Muscle of back (tissue), 13 donors: ENCODE data around the gene PRSS16. TPM values are rescaled to one million over a fixed set of nuclear protein-coding genes. Genes with fewer than 3 reads are reported as not detected.
"Not testable (repeated sequence)": the region's sequence is repeated elsewhere in the genome, so short reads cannot be mapped to it uniquely, and the experiment has no call there.

Experiments used
- DNase-seq, 3 donors: peaks; one replicate each; pipeline versions ENCODE4 v3.0.0 to v3.0.0-alpha.2; 2013
- long read RNA-seq, 9 donors: transcript quantifications; one replicate each; lab custom pipeline, GENCODE V29; 2026
- polyA plus RNA-seq, 10 donors: library from polyadenylated mRNA; unstranded; fragments of 120-200 nt; gene quantifications; one replicate each; pipeline ENCODE4 v1.2.1, GENCODE V29; 2013; ENCODE audit not compliant: insufficient read length in 10 of 10

The PRSS16 gene
- polyA plus RNA-seq: 1 to 10 TPM in 1 of 10 donors, under 1 TPM in 7, not detected in 2; 0.08 to 2.2 (median 0.31) TPM
- long read RNA-seq, donor 1: 0 reads
- long read RNA-seq, donor 2: 0 reads
- long read RNA-seq, donor 3: 0 reads
- long read RNA-seq, donor 4: 0 reads
- long read RNA-seq, donor 5: 0 reads
- long read RNA-seq, donor 6: 0 reads
- long read RNA-seq, donor 7: 0 reads
- long read RNA-seq, donor 8: 0 reads
- long read RNA-seq, donor 9, partial matches to known transcripts: 0 of 1 reads
- long read RNA-seq, donor 9, other reads (novel, unspliced or antisense): 0 of 1 reads

DNA sequence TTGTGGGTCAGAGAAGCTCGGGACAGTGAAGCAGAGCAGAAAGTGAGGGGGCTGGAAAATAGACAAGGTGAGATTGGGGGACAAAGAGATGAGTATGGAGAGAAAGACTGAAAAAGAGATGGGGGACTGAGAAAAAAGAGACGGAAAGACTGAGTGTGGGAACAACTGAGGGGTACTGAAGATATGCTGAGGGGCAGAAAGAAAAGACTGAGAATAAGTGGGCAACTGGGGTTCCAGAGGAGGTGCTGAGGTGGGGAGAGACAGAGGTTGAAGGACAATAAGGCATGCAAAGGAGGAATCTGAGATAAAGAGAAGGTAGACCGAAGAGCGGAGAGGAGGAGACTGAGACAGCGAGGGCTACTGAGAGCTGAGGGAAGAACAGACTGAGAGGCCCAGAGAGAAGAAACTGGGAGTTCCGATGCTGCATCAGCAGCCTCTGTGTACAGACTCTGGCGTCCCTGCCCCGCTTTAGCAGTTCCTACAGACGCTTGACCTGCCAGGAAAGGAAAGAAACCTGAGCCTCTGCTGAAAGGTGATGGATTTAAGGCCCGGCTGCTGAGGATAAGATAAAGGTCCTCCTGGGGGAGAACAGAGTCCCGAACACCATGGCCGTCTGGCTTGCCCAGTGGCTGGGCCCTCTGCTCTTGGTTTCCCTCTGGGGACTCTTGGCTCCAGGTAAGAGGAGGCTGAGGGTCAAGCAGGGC, at the start of gene PRSS16:
TSS of gene PRSS16 (plus strand) at position 569 of the 704 bp plus-strand sequence. CDS start at position 606, 37 bp downstream.
- no peak for DNase-seq

DNA sequence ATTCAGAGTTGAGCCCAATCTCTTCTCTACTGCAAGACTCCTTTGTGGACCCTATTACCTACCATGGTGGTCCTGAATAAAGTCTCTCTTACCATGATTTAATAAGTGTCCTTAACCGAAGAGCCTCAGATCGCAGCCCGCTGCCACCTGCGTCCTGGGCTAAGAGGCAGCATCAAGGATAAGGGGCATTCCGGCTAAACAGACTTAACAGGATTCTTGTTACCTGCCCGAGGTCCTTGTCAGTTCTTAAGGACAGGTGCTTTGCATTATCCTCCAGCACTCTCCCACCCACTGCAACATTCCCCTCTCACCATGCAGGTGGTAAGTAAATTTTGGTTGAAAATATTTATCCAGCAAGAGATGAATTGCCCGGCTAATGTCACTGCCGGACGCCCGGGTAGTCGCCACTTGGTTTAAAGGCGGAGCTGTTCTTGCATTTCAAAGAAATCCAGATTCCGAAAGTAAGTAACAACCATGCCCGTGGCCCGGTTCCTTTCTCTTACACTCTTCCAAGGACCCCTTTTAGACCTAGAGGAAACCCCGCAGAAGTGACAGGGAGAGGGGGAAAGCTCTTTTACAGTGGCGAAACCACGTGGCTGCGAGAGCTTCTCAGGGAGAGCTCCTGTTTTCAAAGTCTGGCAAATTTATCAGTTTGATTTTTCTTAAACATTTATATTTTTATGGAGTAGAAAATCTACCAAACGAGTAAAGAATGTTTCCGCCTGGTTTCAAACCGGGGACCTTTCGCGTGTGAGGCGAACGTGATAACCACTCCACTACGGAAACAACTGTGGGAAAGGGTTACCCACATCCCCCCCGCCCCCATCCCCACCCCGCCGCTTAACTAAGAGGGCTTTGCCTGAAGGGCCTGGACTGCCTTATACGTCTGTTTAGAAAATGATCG, 41.9 kb upstream of the PRSS16 start:
- no peak for DNase-seq

DNA sequence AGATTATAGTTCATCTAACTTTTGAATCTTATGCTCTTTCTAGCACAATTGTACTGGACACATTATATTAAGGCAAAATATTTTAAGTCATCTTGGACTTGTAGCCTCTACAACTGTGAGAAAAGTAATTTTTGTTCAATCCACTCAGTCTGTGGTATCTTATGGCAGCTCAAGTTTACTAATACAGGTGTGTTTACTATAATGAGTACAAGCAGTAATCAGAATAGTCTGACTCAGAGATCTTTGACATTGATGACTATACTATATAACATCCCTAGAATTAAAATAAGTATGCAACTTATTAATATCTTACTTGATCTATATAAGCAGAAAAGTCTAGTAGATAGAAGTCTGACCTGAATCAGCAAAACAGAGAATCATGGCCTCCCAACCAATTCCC, 40.7 kb upstream of the PRSS16 start:
- DNase-seq: no peak

- DNase-seq: no peak
Observed at GRCh38 chr6:27208042-27208441, 39.5 kb upstream of the PRSS16 start.

DNA sequence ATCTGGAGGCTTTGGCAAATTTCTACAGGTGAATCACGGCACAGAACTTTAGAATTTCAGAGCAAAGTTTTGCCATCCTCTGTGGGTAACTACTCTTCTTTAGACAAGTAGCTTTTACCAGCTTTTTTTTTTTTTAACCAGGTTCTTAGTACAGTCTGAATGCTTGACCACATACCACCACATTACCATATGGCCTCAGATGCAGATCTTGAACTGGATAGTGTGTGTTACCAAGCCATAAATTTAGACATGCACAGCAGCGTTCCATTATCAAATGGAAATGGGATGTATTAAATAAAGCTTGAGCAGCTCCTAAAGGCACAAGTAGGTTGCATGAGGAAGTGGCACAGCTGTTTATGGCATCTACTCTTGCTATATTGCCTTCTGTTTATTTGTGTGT, 38.3 kb upstream of the PRSS16 start:
- no peak for DNase-seq

DNA sequence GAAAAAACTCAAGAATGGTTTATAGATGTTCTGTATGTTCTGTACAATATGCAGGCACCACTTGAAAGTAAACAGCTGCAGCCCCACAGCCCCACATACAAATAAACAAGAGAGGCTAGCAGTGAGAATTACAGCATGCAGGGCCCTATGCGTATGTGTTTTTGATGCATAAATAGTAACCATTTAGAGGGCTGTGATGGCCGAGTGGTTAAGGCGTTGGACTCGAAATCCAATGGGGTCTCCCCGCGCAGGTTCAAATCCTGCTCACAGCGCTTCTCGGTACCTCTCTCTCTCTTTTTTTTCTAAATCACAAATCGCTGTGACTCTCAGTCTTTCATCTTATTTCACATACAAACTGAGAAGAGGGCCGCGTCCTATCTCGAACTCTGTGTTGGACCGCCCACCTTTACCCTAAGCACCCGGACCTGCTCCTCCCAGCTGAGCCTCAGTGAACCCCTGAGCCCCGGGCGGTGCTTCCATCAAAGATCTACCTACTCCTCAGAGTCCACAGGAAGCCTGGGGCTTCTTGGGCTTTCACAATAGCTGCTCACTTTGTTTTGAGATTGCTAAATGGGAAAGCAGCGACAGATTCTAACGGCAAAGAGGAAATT, 37.7 kb upstream of the PRSS16 start:
- no peak for DNase-seq

DNA sequence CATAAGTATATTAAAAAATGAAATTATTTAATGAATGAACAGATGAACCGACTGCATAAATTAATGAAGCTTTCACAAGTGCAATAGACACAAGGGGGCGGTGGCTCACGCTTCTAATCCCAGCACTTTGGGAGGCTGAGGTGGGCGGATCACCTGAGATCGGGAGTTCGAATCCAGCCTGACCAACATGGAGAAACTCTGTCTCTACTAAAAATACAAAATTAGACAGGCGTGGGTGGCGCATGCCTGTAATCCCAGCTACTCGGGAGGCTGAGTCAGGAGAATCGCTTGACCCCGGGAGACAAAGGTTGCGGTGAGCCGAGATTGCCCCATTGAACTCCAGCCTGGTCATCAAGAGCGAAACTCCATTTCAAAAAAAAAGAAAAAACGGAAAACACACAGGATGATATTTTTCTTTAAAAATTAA, 34.4 kb upstream of the PRSS16 start:
- DNase-seq: not testable (repeated sequence)

GRCh38 chr6:27213544-27214125, 33.9 kb upstream of the PRSS16 start:
- DNase-seq: no peak

GRCh38 chr6:27214126-27214601, 33.3 kb upstream of the PRSS16 start:
- no peak for DNase-seq

DNA sequence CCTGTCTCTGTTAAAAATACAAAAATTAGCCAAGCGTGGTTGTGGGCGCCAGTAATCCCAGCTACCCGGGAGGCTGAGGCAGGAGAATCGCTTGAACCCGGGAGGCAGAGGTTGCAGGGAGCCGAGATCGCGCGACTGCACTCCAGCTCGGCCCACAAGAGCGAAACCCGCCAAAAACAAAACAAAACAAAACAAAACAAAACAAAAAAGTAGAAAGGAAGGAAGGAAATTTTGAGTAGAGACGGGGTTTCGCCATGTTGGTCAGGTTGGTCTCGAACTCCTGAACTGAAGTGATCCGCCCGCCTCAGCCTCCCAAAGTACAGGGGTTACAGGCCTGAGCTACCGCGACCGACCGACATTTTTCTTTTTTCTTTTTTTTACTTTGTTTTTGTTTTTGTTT, 30.6 kb upstream of the PRSS16 start:
- no peak for DNase-seq

- not testable (repeated sequence) for DNase-seq
Observed at GRCh38 chr6:27222971-27223370, 24.5 kb upstream of the PRSS16 start.

DNA sequence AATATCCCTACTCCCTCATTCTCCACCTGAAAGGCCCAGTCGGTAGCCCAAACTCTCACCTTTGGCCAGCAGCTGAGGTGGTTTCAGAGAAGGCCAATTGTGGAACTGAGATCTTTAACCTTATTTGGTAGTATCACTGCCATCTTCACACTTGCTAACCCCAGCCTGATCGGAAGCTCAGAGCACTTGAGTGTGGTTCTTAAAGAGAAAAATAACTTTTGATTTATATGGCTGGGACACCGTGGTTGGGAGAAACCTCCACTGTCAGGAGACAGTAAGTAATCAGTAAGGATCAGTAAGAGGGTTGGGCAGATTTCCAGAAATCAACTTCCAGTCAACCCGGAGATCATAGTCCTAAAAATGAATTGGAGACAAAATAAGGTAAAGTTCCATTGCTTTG, 22.8 kb upstream of the PRSS16 start:
- DNase-seq: no peak

- no peak for DNase-seq
Observed at GRCh38 chr6:27228963-27229477, 18.5 kb upstream of the PRSS16 start.

DNA sequence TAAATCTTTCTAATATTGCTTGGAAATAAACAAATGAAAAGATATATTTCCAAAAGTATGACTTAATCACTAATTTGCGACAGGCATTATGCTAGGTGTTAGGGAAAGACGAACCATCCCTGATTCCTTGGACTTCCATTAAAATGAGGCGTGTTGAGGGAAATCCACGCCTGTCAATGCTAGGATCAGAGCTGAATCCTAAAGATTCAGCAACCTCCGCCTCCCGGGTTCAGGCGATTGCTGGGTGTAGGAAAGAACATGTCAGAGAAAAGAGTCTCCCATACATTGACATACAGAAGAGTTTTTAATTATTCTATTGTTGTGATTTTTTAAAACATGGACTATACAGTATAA, 16.8 kb upstream of the PRSS16 start:
- DNase-seq: no peak

GRCh38 chr6:27234576-27234975, 12.9 kb upstream of the PRSS16 start:
- DNase-seq: no peak

- DNase-seq: peak in 1 of 3 donors; percentile 12
Observed at GRCh38 chr6:27237089-27237803, 10.3 kb upstream of the PRSS16 start.

- peak in 1 of 3 donors; percentile 30 for DNase-seq
Observed at GRCh38 chr6:27238010-27238983, 9.2 kb upstream of the PRSS16 start.

DNA sequence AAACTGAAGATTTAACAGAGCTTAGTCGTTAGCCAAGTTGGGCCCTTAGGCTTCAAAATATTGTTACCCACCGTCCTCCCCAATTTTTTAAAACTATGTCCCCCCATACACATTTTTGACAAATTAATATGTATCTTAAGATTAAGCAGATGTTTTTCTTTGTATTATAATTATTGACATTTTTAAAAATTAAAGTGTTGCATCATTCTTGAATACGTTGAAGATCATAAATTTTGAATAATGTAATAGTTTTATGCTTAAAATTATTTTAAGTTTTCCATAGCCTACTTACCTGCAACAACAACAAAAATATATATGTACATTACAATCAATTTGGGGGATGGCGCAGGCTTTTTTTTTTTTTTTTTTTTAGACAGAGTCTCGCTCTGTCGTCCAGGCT, 8.2 kb upstream of the PRSS16 start:
- DNase-seq: no peak

DNA sequence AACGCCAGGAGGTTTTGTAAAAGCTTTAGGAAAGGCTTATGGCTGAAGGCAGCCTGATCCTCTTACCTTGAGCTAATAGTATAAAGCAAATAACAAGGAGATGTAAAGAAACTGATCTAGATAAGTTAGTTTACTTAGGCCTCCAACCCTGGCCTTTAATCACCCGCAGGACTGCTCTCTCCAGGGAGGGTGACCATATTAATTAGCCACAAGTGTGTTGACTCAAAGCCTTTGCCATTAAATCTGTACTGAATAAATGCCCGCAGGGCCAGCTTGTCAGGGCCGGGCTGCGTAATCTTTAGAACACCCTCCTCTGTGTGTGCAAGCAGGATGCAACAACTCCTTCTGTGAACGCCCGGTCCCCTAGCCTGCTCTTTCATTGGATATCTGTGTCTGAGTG, 6.1 kb upstream of the PRSS16 start:
- no peak for DNase-seq
